Ishikawa (cell line): ENCODE data around the gene CDKN2AIP.

Source experiments
- CEBPB ChIP-seq: IDR thresholded peaks from 2 replicates; pipeline ENCODE4 v1.6.1; 2012
- CREB1 ChIP-seq: IDR thresholded peaks from 2 replicates; pipeline ENCODE4 v1.6.1; 2012; ENCODE audit warnings: low read depth
- EGR1 ChIP-seq: IDR thresholded peaks from 2 replicates; pipeline ENCODE4 v1.6.1; 2012
- EP300 ChIP-seq: IDR thresholded peaks from 2 replicates; pipeline ENCODE4 v1.6.1; 2012; ENCODE audit warnings: borderline replicate concordance
- FOXM1 ChIP-seq: IDR thresholded peaks from 2 replicates; pipeline ENCODE4 v1.6.1; 2012; ENCODE audit warnings: low read depth, borderline replicate concordance
- MAX ChIP-seq: IDR thresholded peaks from 2 replicates; pipeline ENCODE4 v1.6.1; 2012
- NFIC ChIP-seq: IDR thresholded peaks from 2 replicates; pipeline ENCODE4 v1.6.1; 2012
- RAD21 ChIP-seq: IDR thresholded peaks from 2 replicates; pipeline ENCODE4 v1.6.1; 2012; ENCODE audit warnings: low read depth
- TAF1 ChIP-seq: IDR thresholded peaks from 2 replicates; pipeline ENCODE4 v1.6.1; 2012; ENCODE audit warnings: low read depth, mild to moderate bottlenecking
- TCF12 ChIP-seq: IDR thresholded peaks from 2 replicates; pipeline ENCODE4 v1.6.1; 2012; ENCODE audit warnings: low read depth
- TEAD4 ChIP-seq: IDR thresholded peaks from 2 replicates; pipeline ENCODE4 v1.6.1; 2012
- USF1 ChIP-seq: IDR thresholded peaks from 2 replicates; pipeline ENCODE4 v1.6.1; 2012
- YY1 ChIP-seq: IDR thresholded peaks from 2 replicates; pipeline ENCODE4 v1.6.1; 2012; ENCODE audit warnings: low read depth
- ZBTB7A ChIP-seq: IDR thresholded peaks from 2 replicates; pipeline ENCODE4 v1.6.1; 2012; ENCODE audit warnings: low read depth
- TF ChIP-seq, protein P1 (sequence below): IDR thresholded peaks from 2 replicates; pipeline ENCODE4 v1.6.1; 2012; ENCODE audit warnings: low read depth, mild to moderate bottlenecking

Gene CDKN2AIP

GRCh38 chr4:183424109-183424744 lies 20.2 kb upstream of the CDKN2AIP start:
- TF ChIP-seq, protein P1, sequence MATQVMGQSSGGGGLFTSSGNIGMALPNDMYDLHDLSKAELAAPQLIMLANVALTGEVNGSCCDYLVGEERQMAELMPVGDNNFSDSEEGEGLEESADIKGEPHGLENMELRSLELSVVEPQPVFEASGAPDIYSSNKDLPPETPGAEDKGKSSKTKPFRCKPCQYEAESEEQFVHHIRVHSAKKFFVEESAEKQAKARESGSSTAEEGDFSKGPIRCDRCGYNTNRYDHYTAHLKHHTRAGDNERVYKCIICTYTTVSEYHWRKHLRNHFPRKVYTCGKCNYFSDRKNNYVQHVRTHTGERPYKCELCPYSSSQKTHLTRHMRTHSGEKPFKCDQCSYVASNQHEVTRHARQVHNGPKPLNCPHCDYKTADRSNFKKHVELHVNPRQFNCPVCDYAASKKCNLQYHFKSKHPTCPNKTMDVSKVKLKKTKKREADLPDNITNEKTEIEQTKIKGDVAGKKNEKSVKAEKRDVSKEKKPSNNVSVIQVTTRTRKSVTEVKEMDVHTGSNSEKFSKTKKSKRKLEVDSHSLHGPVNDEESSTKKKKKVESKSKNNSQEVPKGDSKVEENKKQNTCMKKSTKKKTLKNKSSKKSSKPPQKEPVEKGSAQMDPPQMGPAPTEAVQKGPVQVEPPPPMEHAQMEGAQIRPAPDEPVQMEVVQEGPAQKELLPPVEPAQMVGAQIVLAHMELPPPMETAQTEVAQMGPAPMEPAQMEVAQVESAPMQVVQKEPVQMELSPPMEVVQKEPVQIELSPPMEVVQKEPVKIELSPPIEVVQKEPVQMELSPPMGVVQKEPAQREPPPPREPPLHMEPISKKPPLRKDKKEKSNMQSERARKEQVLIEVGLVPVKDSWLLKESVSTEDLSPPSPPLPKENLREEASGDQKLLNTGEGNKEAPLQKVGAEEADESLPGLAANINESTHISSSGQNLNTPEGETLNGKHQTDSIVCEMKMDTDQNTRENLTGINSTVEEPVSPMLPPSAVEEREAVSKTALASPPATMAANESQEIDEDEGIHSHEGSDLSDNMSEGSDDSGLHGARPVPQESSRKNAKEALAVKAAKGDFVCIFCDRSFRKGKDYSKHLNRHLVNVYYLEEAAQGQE: no peak
- TF ChIP-seq NFIC: peak; percentile 45

DNA sequence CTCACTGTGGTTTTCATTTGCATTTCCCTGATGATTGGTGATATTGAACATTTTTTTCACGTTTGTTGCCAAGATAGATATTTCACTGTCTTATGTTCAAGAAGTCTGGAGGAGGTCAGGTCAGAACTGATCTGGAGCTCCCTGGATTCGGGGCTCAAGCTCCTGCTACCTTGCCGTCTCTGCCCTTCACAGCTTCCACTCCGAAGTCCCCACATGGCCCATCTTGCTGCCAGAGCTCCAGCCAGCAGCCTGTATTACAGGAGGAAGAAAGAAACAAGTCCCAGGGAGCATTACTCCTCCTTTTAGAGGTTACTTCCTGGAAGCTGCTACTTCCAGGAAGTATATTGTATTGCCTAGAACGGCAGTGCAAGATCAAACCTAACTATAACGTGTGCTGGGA lies 17.9 kb upstream of the CDKN2AIP start:
- no peak for TF ChIP-seq RAD21
- no peak for TF ChIP-seq TCF12
- no peak for TF ChIP-seq TAF1
- TF ChIP-seq EP300: no peak
- no peak for TF ChIP-seq USF1
- no peak for TF ChIP-seq CREB1

DNA sequence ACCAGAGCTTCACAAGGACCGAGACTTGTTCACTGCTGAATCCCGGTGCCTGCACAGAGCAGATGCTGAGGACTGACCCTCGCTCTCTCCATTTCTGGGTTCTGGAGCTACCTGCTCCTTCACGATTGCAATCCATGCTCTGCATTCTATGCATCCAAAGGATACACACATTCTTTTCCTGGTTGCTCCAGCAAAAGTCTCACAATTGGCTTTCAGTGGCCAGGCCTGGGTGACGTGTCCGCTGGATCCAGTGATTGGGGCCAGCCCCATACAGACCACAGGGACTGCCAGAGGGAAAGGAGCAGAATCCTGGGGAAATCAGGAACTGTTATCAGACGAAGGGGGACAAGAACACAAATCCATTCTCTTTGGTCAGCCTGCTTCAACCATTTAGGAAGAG lies 14.9 kb upstream of the CDKN2AIP start:
- TF ChIP-seq, protein P1: no peak
- TF ChIP-seq NFIC: no peak
- TF ChIP-seq TEAD4: no peak

GRCh38 chr4:183430317-183430993 lies 14.0 kb upstream of the CDKN2AIP start:
- TF ChIP-seq EGR1 (no peak), TAF1 (no peak), CEBPB (no peak), YY1 (no peak), TCF12 (no peak), TEAD4 (no peak), NFIC (no peak), USF1 (no peak), RAD21 (no peak), CREB1 (no peak), ZBTB7A (no peak), FOXM1 (no peak), EP300 (no peak), MAX (no peak)
- TF ChIP-seq, protein P1: no peak

DNA sequence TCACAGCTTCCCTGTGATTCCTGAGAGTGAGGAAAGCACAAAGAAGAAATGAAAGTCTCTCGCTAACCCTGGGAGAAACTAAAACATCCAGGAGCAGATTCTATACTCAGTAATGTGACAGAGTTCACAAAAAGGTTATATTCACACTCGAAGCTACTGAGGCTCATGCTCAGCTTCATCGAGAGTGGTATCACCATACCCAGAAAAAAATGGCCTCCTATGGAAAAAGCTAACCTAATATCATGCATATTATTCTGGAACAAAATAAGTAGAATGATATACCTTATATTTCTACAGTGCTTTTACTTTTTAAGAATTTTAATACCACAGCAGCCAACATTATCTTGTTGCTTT lies 13.5 kb upstream of the CDKN2AIP start:
- TF ChIP-seq TEAD4: no peak
- no peak for TF ChIP-seq FOXM1
- no peak for TF ChIP-seq TCF12
- no peak for TF ChIP-seq CEBPB
- no peak for TF ChIP-seq RAD21
- TF ChIP-seq EGR1: no peak
- TF ChIP-seq CREB1: no peak
- no peak for TF ChIP-seq EP300
- no peak for TF ChIP-seq NFIC
- TF ChIP-seq TAF1: no peak
- TF ChIP-seq USF1: no peak
- TF ChIP-seq ZBTB7A: no peak
- TF ChIP-seq MAX: no peak
- TF ChIP-seq, protein P1: no peak
